Amniotic stem cell (primary cell): ENCODE data around the gene NHERF1.

Experiments
- DNase-seq: peaks from one replicate; lab custom pipeline; 2025; lab: John Stamatoyannopoulos, UW

NHERF1 gene

DNA sequence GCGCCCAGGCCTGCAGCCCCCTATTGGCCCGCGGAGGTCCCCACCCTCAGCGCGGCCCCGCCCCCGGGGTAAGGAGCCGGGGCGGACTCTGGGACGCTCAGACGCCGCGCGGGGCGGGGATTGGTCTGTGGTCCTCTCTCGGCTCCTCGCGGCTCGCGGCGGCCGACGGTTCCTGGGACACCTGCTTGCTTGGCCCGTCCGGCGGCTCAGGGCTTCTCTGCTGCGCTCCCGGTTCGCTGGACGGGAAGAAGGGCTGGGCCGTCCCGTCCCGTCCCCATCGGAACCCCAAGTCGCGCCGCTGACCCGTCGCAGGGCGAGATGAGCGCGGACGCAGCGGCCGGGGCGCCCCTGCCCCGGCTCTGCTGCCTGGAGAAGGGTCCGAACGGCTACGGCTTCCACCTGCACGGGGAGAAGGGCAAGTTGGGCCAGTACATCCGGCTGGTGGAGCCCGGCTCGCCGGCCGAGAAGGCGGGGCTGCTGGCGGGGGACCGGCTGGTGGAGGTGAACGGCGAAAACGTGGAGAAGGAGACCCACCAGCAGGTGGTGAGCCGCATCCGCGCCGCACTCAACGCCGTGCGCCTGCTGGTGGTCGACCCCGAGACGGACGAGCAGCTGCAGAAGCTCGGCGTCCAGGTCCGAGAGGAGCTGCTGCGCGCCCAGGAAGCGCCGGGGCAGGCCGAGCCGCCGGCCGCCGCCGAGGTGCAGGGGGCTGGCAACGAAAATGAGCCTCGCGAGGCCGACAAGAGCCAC is at the start of gene NHERF1:
Gene NHERF1 (plus strand): TSS at position 100 of the 750 bp plus-strand sequence. CDS start 219 bp downstream, at position 319.
- DNase-seq, result peak; percentile 84

DNA sequence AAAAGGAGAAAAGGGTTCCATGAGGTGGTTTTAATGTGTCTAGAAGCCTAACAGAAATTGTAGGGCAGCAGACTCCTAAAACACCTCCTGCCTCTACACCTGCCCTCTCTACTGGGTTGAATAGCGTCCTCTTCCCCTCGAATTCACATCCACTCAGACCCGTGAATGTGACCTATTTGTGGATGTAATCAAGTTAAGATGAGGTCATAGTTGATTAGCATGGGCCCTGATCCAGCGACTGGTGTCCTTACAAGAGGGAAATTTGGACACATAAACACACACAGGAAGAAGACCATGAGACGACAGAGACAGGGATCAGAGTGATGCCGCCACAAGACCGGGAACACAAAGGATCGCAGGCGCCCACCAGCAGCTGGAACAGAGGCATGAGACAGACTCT is 49.2 kb upstream of the NHERF1 start:
- no peak for DNase-seq

DNA sequence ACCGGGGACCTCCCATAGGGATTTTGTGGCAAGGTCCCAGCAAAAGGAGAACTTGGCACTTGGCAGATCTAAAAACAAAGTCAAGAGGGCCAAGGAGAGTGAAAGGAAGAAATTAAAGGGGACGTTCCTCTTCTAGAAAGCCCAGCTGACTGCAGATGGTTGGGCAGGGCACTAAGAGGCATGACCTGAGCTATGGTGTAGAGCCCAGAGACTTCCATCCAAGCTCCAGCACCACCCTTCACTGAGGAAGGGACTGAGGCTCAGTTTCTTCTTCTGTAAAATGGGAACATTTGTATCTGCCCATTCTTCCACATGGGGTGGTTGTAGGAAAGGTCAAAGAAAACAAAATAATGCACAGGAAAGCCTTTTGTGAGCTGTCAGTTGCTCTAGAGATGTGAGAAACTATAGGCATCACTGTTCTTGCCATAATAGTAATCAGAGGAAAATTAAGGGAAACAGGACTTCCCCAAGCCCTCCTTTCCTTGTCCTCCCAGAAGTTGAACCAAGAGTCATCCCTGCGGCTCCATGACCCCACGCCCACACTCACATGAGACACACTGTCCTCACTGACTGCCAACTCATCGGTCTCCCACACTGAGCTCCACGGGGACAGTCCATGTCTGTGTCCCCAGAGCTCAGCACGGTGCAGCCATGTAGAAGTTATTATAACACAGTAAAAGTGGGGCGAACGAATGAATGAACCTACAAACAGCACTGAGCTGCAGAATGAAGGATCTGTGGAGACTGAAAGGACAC is 46.1 kb upstream of the NHERF1 start:
- DNase-seq, result no peak

DNA sequence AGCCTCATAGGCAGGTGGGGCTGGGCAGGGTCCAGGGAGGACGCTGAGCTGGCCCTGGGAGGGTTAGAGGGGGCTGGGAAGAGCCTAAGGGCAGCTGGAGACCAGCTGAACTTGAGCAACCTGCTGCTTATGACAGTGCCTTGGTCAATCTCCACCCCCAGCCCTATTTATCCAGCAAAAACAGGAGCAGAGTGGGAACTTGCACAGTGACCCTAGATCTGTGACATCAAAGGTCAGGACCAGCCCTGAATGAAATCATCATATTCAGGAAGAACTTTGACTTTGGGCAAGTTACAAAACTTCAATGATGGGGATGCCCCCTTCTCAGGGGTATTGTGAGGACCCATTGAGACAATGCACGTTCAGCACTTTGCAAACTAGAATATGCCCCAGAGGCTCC is 45.1 kb upstream of the NHERF1 start:
- no peak for DNase-seq

DNA sequence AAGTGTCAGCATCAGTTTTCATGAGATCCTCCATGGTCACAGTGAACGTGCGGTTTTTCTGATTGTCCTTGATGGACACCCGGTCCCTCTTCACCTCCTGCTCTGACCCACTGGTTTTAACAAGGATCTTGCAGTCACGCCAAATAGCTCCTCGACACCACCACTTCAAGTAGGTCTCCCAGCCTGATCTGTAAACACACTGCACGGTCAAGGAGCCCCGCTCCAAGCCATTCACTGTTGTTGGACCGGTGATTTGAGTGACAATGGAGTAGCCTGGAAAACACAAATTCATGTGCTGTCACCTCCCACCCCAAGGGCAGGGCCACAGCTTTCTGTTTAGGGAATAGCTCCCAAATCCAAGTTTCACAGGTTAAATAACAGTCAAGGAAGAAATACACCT is 43.9 kb upstream of the NHERF1 start:
- no peak for DNase-seq

DNA sequence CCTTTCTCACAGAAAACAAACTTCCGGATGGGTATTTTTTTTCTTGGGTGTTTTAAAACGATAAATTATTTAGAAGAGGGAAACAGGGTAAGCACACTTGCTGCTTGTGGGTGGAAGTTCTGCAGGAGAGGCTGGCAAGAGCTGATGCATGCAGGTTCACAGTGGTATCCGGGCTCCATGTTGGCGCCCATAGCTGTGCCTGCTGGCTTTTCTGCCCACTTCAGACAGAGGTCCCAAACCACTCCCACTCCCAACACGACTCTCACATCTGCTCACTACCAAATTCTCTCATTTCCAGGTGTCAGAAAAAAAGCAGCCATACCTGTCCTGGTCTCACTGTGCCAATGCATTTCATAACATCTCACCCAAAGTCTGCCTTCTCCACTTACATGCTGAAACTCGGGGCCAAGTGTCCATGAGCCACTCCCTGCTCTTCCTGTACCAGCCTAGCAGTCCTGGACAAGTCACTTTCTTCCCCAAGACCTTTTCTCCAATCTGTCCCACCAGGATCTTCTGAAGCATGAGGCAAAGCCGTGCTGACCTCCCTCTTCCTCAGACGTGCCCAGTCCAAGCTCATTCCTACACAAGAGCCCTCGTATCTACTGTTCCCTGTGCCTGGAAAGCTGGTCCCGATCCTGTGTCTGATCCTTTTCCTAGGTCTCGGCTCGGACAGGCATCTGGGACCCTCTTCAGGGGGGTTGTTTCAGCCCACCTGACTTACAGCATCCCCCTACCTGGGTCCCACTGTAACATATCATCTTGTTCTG is 37.2 kb upstream of the NHERF1 start:
- no peak for DNase-seq

DNA sequence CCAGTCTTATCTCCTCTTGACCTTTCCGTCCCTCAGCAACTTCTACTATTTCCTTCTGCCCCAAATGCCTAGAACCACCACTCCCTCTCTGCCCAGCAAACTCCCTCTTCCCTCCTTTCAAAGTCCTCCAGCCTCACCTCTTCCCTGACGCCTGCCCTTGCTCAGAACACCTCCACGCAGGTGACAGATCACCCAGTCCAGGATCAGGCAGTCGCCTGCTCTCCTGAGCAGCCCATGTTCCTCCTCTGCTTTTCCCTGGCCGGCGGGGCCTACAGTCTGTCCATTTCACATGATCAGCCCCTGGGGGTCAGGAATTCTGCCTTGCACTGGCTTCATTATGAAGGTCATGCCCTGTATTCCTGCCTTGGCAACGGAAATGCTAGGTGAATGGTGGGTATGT is 36.1 kb upstream of the NHERF1 start:
- DNase-seq, result no peak

DNA sequence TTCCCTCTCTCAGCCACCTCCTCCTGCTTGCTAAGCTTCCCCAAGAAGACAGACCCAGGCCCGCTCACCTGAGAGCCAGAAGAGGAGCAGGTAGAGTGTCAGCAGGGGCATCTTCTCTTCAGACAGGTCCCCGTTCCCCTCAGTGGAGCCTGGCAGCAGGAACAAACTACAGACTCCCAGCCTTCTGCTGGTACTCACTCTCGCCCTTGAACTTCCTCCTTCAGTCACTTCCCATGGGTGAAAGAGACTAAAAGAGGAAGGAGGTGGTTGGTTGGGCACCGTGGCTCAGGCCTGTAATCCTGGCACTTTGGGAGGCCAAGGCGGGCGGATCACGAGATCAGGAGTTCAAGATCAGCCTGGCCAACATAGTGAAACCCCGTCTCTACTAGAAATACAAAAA is 35.7 kb upstream of the NHERF1 start, which contains the start of gene CD300LF:
Gene CD300LF (minus strand): TSS at position 168 of the 400 bp plus-strand sequence. CDS start 57 bp downstream, at position 111.
- no peak for DNase-seq

DNA sequence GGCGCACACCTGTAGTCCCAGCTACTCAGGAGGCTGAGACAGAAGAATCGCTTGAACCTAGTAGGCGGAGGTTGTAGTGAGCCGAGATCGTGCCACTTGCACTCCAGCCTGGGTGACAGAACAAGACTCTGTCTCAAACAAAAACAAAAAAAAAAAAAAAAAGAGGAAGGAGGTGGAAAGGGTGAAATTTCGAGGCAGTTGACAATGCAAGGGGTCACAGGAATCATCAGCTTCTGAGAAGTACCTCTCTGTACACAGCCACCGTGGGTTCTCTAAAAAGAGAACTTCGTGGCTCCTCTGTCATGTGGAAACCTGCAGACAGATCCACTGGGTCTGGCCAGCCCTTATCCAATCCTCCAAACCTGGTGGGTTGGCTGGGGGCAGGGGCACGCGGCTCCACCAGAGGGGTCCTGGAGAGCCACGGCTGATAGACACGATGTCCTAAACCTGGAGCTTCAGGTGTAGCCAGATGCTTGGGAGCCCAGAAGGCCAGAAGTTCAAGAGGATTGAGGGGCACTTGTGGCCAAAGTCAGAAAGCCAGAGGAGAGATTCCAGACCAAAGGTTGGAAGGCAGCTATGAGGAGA is 35.2 kb upstream of the NHERF1 start:
- DNase-seq, result no peak

DNA sequence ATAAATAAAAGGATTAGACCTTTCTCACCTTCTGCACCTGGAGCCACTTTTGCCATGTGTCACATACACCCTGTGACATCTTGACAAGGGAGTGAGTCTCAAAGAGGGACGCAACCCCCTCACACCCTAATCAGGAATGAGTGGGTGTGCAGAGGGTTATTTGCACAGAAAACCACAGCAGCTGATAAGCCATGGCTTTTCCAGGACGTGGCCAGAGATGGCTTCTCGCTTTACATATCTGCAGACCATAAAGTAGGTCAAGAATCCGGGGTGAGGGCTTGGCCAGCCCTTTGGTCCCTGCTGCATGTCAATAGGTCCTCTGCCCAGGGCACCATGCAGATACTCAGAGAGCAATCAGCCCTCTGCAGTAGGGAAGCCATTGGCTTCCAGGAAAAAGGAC is 33.3 kb upstream of the NHERF1 start:
- no peak for DNase-seq

DNA sequence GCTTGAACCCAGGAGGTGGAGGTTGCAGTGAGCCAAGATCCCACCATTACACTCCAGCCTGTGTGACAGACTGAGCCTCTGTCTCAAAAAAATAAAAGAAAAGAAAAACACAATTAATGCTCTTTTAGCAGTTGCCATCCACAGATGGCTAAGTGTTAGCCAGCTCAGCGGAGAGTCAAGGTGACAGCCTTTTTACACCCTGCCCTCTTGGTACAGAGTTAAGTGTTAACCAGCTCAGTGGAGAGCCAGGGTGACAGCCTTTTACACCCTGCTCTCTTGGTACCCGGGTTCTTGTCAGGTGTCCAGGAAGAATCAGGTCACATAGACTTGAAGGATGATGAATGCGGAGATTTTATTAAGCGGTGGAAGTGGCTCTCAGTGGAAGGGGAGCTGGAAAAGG is 27.9 kb upstream of the NHERF1 start:
- no peak for DNase-seq

DNA sequence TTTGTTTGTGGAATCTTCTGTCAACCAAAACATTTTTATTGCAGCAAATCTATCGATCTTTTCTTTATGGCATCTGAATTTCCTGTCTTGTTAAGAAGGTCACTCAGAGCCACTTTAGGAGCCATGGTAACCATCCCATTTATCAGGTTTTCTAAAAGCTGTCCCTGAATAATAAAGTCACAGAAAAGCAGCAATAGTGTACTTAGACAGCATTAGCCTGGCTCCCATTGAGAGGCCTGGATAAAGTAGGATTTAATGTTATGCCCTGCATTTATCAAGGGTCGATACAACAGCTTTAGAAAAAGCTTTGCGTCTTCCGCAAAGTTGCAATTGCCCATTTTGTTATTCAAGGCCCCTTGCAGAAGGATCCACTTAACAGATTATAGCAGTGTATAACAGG is 25.6 kb upstream of the NHERF1 start:
- DNase-seq, result no peak

DNA sequence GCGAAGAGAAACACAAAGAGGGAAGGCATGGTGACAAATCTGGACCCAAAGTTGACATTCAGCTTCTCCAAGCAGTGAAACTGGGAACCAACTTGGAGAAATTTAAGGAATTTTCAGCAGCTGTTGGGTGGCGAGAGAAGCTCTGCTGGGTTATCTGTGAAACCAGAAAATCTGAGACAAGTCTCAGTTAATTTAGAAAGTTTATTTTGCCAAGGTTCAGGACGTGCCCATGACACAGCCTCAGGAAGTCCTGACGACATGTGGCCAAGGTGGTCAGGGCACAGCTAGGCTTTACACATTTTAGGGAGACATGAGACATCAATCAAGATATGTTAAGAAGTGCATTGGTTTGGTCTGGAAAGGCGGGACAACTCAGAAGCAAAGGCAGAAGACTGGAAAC is 24.5 kb upstream of the NHERF1 start:
- DNase-seq, result no peak

DNA sequence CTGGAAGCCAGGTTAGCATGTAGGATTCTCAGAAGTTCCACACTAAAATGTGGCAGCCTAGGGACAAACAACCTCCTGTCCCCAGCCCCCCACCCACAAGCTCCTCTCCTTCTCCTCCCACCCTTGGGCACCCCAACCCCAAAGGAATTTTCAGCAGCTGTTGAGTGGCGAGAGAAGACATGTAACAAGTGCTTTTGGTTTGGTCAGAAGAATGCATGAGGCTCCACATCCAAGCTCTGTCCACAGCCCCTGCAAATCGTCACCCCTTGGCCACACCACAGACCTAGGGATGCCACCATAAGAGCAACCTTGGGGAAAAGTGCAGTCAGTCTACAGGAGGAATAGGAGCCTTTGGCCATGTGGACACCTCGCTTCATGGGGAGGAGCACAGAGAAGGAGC is 23.3 kb upstream of the NHERF1 start:
- DNase-seq, result no peak

DNA sequence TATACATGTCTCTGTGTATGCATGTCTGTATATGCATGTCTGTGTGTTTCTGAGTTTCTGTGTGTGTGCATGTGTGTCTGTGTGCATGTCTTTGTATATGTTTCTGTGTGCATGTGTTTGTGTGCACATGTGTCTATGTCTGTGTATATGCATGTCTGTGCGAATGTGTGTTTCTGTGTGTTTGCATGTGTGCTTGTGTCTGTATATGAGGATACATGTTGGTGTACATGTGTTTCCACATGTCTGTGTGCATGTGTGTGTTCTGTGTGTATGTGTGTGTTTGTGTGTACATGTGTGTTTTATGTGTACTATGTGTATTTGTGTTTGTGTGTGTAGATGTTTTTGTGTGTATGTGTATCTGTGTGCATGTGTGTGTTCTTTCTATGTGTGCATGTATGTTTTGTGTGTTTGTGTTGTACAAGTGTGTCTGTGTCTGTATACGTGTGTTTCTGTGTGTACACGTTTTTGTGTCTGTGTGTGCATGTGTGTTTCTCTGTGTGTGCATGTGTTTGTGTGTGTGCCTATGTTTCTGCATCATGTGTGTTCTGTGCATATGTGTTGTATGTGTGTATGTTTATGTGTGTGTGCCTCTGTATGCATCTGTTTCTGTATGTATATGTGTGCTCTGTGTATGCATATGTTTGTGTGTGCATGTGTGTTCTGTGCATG is 20.3 kb upstream of the NHERF1 start:
- no peak for DNase-seq

DNA sequence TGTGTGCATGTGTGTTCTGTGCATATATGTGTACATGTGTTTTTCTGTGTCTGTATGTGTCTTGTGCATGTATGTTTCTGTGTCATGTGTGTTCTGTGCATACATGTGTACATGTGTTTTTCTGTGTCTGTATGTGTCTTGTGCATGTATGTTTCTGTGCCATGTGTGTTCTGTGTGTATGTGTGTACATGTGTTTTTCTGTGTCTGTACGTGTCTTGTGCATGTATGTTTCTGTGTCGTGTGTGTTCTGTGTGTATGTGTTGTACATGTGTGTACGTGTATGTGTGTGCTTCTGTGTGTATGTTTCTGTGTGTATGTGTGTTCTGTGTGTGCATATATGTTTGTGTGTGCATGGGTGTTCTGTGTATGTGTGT is 19.7 kb upstream of the NHERF1 start:
- no peak for DNase-seq

DNA sequence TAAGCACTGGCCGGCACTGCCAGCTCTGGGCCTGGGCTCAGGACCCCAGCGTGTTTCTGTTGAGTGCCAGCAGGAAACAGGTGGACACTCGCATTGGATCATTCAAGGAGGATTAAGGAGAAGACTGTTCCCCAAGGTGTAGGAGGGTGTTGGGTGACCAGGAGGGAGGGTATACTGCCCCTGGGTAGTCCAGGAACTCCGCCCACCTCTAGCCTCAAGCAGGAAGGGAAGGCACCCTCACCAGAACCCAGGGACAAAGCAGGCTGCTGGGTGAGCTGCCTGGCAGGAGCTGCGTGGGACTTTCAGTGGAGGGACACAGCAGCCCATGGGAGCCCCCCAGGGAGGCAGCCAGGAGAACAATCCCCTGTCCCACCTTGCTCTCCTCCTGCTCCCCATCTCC is 19.1 kb upstream of the NHERF1 start:
- DNase-seq, result no peak

DNA sequence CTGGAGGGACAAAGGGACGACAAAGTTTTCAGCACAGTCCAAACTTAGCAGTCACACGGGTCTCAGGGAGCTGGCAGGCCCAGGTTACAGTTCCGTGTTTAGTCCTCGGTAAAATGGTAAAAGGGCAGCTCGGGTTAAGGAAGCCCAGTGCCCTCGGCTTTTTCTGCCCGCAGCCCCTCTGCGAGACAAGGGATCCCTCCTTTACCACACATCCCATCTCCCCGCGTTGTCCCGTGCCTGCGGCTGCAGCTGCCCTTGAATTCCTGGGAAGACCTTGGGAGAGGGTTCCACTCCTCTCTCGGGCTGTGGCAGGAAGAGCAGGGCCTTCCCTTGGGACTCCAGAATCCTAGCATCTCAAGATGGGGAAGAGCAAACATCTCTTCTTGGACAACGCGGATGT is 18.6 kb upstream of the NHERF1 start:
- no peak for DNase-seq

DNA sequence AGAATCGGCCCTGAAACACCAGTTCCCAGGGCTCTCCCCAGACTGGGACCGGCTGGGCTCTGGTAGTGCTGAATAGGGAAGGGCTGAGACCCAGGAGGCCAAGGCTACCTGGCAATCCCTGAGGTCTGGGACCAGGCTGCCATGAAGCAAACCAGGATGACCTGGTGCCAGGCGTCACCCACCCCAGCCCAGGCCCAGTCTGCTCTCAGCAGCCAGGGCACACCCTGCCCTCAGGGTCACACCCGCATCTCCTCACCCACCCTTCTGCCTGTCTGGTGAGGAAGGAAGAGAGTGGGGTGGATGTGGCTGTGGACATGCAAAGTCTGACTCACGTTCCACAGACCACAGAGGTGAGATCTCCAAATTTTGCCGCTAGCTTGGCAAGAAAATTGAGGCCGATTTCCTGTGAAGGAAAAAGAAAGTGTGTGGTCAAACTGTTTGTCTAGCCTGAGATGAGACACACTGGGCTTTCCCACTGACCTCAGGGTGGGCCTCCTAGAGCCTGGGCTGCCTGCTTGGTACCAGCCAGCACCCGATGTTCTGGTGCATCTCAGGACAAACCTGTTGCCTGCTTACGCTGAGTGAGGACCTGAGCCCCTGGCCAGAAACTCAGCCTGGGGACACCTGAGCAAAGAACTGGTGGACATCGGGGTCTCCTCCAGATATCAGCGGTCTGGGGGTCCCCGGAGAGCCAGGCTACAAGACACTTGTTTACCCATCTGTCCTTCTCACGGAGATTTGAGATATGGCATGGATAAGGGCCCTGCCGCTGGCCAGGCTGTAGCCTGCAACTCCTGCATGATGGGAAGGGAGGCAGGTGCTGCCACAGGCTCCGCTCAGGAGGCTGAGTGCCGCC is 17.7 kb upstream of the NHERF1 start:
- no peak for DNase-seq

DNA sequence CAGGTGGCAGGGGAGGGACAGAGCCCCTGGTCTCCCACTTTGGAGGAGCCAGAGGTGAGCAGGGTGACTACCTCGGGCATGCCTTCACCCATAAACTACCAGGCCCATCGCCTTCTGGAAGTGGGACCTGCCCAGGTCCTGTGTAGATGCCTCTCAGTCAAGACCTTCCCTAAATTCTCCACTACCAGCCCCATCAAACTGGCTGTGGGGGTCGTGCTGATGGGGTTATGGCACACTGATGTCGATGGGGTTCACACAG is 17.2 kb upstream of the NHERF1 start:
- no peak for DNase-seq
